ENCODE results near the gene SHC4. TPM values are rescaled to one million over a fixed set of nuclear protein-coding genes. Genes with fewer than 3 reads are reported as not detected.

Gene SHC4
- total and polyA plus RNA-seq, 2 of the 13 experiments (the other 11 are each of a cell fraction or from before 2014, with no cell fraction given), result 0.04 TPM; not detected in 1

GRCh38 chr15:48875241-48875960, 88.3 kb downstream of the SHC4 start:
- Histone ChIP-seq H4K20me1 (ENCODE audit: insufficient read depth, low read length) (no peaks in the 10 kb centered on the region), H3K4me3 (replicated peaks in 1 of 3; ENCODE audit: insufficient read depth in 1 of 3, low read depth in 2 of 3, low read length in 3 of 3) (no peak overlapping the region), H2AFZ (ENCODE audit: low read length) (no peak overlapping the region), H3K4me2 (ENCODE audit: low read depth, low read length) (no peak overlapping the region), H3K36me3 (replicated peaks in 1 of 2; ENCODE audit: control insufficient read depth in 1 of 2, insufficient read depth in 2 of 2, low read length in 2 of 2) (no peaks in the 10 kb centered on the region), H3K79me2 (ENCODE audit: insufficient read depth, low read length) (no peaks in the 10 kb centered on the region), H3K27me3 (ENCODE audit: control insufficient read depth in 1 of 2, insufficient read depth in 2 of 2, low read length in 2 of 2) (0 out of 5 replicates have a peak, but pooled peaks cover 0 to 3% of the 10 kb centered on the region in 2 experiments), H3K9ac (ENCODE audit: insufficient read depth, low read depth, low read length) (no peak overlapping the region), H3K9me3 (ENCODE audit: low read length) (no peaks in the 10 kb centered on the region), H3K27ac (ENCODE audit: extremely low read length, insufficient read depth, low read length) (no peak overlapping the region), H3K4me1 (ENCODE audit: insufficient read depth, low read length) (no peaks in the 10 kb centered on the region)
- BruUV-seq (replicated peaks), result no TSS peak
- in situ Hi-C loops (cut with HindIII; ENCODE audit: extremely low pct_ligation_motif_present, low pct_unique_long_range_greater_than_20kb) (no loop called here), intact Hi-C loops (cut with micrococcal nuclease; ENCODE audit: unreplicated experiment) (no loop called here)
- DNase-seq (ENCODE audit: low spot score) (no peak), ATAC-seq (no peak), FAIRE-seq (no peak)
- ChIA-PET CTCF (ENCODE audit: low intra/inter-chr PET ratio, low total read pairs) (no interaction called here), POLR2A (no interaction called here)
- no peak for TF ChIP-seq IRX3 (CRISPR knock-in tag; IDR thresholded peaks at IDR 0.05; ENCODE audit: borderline replicate concordance, low read depth)
- no peak for TF ChIP-seq FOXP4 (CRISPR knock-in tag; IDR thresholded peaks at IDR 0.05)
- TF ChIP-seq EZH2 (conservative IDR thresholded peaks at IDR 0.05; ENCODE audit: low read depth, low read length), result no peak
- TF ChIP-seq ARID3A (IDR thresholded peaks at IDR 0.05; ENCODE audit: low read depth, low read length), result no peak
- TF ChIP-seq ZFP82 (CRISPR knock-in tag; IDR thresholded peaks at IDR 0.05; ENCODE audit: borderline replicate concordance), result no peak
- TF ChIP-seq ZNF691 (CRISPR knock-in tag; IDR thresholded peaks at IDR 0.05; ENCODE audit: borderline replicate concordance, low read depth), result no peak
- no peak for TF ChIP-seq MTF2 (CRISPR knock-in tag; IDR thresholded peaks at IDR 0.05; ENCODE audit: borderline replicate concordance)
- TF ChIP-seq REXO4 (CRISPR knock-in tag; IDR thresholded peaks at IDR 0.05; ENCODE audit: borderline replicate concordance), result no peak
- WGBS (ENCODE audit: low lambda C conversion rate), result 0% methylated on average over 2 of the region's 2 CpGs
